A673 (cell line): ENCODE results near the gene THSD4. TPM values are rescaled to one million over a fixed set of nuclear protein-coding genes. Genes with fewer than 3 reads are reported as not detected.
A peak's percentile ranks its signal among the peaks of the same experiment; 100 is the strongest.

Source experiments
- BruUV-seq: library from RNA; stranded (reverse); fragments of 400-500 nt; replicated peaks from 2 replicates; lab custom pipeline; 2021; lab: Mats Ljungman, UMichigan
- CTCF ChIA-PET: fragments of 300-600 bp; sonication (Branson Sonifier 250); formaldehyde crosslinking; loops from one replicate; lab custom pipeline; 2022; ENCODE audit warnings: antibody characterized with exemption; lab: Charles Lee
- POLR2A ChIA-PET: fragments of 300-600 bp; sonication (Branson Sonifier 250); formaldehyde crosslinking; loops from one replicate; lab custom pipeline; 2022; ENCODE audit warnings: antibody characterized with exemption; ENCODE audit not compliant: low non-redundant PET; lab: Charles Lee
- DNase-seq: peaks from one replicate; pipeline ENCODE4 v3.0.0-alpha.2; 2015; ENCODE audit warnings: low spot score
- H3K27ac ChIP-seq: fragments of 200-600 bp; sonication (generic); 2 replicates; pipeline ENCODE4 v1.5.1; 2016; ENCODE audit warnings: mixed run types, low read depth, mild to moderate bottlenecking, mixed read lengths, antibody characterized with exemption, low read length; ENCODE audit not compliant: poor library complexity, severe bottlenecking
- H3K27me3 ChIP-seq: fragments of 200-600 bp; sonication (generic); replicated peaks from 2 replicates; pipeline ENCODE4 v1.6.1; 2017; ENCODE audit warnings: mixed run types, low read depth, mild to moderate bottlenecking, mixed read lengths, antibody characterized with exemption, low read length; ENCODE audit not compliant: insufficient read depth, poor library complexity
- H3K36me3 ChIP-seq: fragments of 200-600 bp; sonication (generic); 2 replicates; pipeline ENCODE4 v1.6.1; 2016; ENCODE audit warnings: mixed run types, mild to moderate bottlenecking, mixed read lengths, antibody characterized with exemption, low read length; ENCODE audit not compliant: insufficient read depth, poor library complexity, severe bottlenecking
- H3K4me1 ChIP-seq: fragments of 200-600 bp; sonication (generic); 2 replicates; pipeline ENCODE4 v1.6.1; 2017; ENCODE audit warnings: mixed run types, mild to moderate bottlenecking, mixed read lengths, antibody characterized with exemption, low read length; ENCODE audit not compliant: insufficient read depth, poor library complexity, severe bottlenecking
- H3K4me3 ChIP-seq: fragments of 200-600 bp; sonication (generic); 2 replicates; pipeline ENCODE4 v1.5.1; 2016; ENCODE audit warnings: low read depth, mixed run types, mild to moderate bottlenecking, mixed read lengths, low read length; ENCODE audit not compliant: poor library complexity, severe bottlenecking
- H3K9me3 ChIP-seq: fragments of 200-600 bp; sonication (generic); 2 replicates; pipeline ENCODE4 v1.6.1; 2016; ENCODE audit warnings: mixed run types, low read depth, mild to moderate bottlenecking, mixed read lengths, antibody characterized with exemption, low read length; ENCODE audit not compliant: poor library complexity, severe bottlenecking
- CTCF ChIP-seq: fragments of 300-800, 200-600 bp; sonication (generic); conservative IDR thresholded peaks from 2 replicates; pipeline ENCODE4 v1.5.1; 2017; ENCODE audit warnings: low read depth, mild to moderate bottlenecking, antibody characterized with exemption, low read length, moderate library complexity, mixed read lengths
- EZH2 ChIP-seq: fragments of 200-600 bp; sonication (generic); IDR thresholded peaks from 2 replicates; pipeline ENCODE4 v1.6.1; 2017; ENCODE audit warnings: borderline replicate concordance, low read depth, mild to moderate bottlenecking, mixed read lengths, antibody characterized with exemption, low read length; ENCODE audit not compliant: poor library complexity, severe bottlenecking
- intact Hi-C: fragments of 100-400 bp; cut with micrococcal nuclease; formaldehyde crosslinking; loops from one replicate; pipeline ENCODE4 v1.10.0; 2022; ENCODE audit not compliant: unreplicated experiment
- total RNA-seq: library from RNA; stranded (reverse); gene quantifications from 2 replicates; pipeline ENCODE4 v1.2.3, GENCODE V29; 2021

Gene THSD4
- total RNA-seq, 1 experiment from 2014 or later: 2.4 TPM

- Histone ChIP-seq H3K36me3 (no peaks in the 10 kb centered on the region), H3K4me3 (no peak overlapping the region), H3K27me3 (peaks cover 76% of the 10 kb centered on the region), H3K9me3 (no peaks in the 10 kb centered on the region), H3K4me1 (peaks cover 15% of the 10 kb centered on the region), H3K27ac (no peak overlapping the region)
- DNase-seq: peak; percentile 91
- intact Hi-C loops: no loop called here
- no peak for TF ChIP-seq EZH2
- no peak for TF ChIP-seq CTCF
- BruUV-seq: no TSS peak
- CTCF ChIA-PET: interaction anchor here (1.3 kb wide), 1 partner anchor 109 kb away, joined by 3 read pairs; no protein-coding TSS in a partner anchor
- POLR2A ChIA-PET: no interaction called here
Observed at GRCh38 chr15:71634820-71635560, 519.7 kb downstream of the THSD4 start.

GRCh38 chr15:71635735-71636134 lies 520.5 kb downstream of the THSD4 start:
- Histone ChIP-seq H3K27me3 (peaks cover 76% of the 10 kb centered on the region), H3K4me1 (peaks cover 15% of the 10 kb centered on the region), H3K36me3 (no peaks in the 10 kb centered on the region), H3K4me3 (no peak overlapping the region), H3K27ac (no peak overlapping the region), H3K9me3 (no peaks in the 10 kb centered on the region)
- no peak for DNase-seq
- ChIA-PET POLR2A (no interaction called here), CTCF (no interaction called here)
- no TSS peak for BruUV-seq
- intact Hi-C loops: no loop called here
- TF ChIP-seq CTCF (no peak), EZH2 (no peak)

GRCh38 chr15:71638876-71639275 lies 523.6 kb downstream of the THSD4 start:
- POLR2A ChIA-PET: no interaction called here
- intact Hi-C loops: no loop called here
- no TSS peak for BruUV-seq
- DNase-seq: no peak
- Histone ChIP-seq H3K9me3 (no peaks in the 10 kb centered on the region), H3K4me1 (peaks cover 15% of the 10 kb centered on the region), H3K4me3 (no peak overlapping the region), H3K36me3 (no peaks in the 10 kb centered on the region), H3K27ac (no peak overlapping the region), H3K27me3 (peaks cover 60% of the 10 kb centered on the region)
- TF ChIP-seq CTCF (no peak), EZH2 (no peak)
- CTCF ChIA-PET: no interaction called here
